ENCODE measurements around the gene EFNB2.

EFNB2 gene

GRCh38 chr13:106487129-106487528 lies 48.3 kb downstream of the EFNB2 start:
- no peak overlapping the region for H3K4me3 ChIP-seq (ENCODE audit: low read depth, low read length)

DNA sequence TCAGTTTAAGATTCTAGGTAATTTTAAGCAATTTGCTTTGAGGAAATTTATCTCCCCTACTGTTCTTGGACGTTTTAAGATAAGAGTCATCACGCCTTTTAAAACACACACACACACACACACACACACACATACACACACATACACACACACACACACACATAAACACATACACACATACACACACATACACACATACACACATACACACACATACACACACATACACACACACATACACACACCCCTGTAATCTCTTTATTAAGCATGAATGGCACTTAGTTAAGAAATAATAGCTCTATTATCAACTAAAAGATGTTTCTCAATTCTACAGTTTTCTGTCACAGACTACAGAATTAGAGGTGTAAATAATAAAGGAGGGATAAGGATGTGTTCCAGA lies 49.2 kb downstream of the EFNB2 start:
- H3K4me3 ChIP-seq (ENCODE audit: low read depth, low read length) = no peak overlapping the region

DNA sequence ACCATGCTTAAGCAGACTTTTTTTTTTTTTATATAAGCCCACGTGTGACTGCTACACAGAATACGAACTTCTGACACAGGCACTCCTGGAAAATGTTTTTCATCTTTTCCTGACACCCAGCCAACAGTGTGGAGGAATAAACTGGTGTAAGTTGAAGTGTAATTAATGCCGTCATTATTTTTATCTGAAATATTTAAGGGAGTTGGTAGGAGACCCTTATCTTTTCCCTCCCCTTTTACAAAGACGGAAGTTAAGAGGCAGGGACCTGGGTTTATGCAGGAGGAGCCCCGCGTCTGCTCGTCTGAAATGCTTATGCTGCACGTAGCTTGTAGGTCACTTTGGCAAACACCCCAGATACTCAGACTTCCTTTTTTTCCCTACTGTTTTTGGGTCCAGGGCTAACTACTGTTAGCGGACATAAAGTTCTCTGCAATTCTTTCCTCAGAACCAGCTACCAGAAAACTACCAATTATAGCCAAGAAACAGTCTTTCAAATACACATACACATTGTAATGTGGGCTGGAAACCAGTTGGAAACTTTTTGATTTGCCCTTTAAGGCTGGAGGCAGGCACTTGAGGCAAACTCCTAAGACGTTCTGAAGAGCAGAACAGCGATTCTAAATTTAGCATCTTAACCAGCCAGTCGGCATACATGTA lies 50.8 kb downstream of the EFNB2 start:
- H3K4me3 ChIP-seq (ENCODE audit: low read depth, low read length) = no peak overlapping the region

DNA sequence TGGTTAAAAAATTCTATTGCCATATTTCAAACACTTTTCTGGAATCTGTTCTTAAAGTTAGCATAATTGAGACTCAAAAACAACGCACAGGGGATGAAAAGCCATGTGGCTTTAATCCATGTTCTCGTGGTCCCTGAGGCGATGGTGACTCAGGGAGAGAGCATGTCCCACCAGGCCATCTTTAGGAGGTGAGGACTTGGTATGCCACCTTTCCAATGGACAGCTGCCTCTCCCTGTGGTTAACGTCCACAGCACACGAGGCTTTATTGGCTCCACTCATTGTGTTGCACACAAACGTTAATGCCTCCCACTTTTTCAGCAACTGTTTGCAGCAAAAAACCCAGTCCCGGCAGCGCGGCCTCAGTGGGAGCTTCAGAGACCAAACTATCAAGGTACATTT lies 51.4 kb downstream of the EFNB2 start:
- H3K4me3 ChIP-seq (ENCODE audit: low read depth, low read length) = no peak overlapping the region

DNA sequence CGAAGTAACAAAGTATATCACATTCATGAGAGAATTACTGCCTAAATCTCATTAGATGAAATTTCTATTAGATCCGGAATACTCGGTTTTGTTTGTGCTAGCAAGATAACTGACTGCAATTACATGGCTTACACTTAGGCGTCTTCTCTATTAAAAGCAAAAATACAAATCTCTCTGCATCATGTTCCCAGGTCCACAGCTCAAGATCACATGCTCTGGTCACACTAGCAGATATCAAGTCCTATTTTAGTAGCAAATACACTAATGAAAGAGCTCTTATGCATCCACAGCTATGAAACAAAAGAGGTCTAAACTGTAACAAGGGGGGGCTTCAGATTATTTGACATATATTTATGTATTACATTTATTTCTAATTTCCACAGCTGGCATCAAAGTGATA lies 53.5 kb downstream of the EFNB2 start:
- no peak overlapping the region for H3K4me3 ChIP-seq (ENCODE audit: low read depth, low read length)

DNA sequence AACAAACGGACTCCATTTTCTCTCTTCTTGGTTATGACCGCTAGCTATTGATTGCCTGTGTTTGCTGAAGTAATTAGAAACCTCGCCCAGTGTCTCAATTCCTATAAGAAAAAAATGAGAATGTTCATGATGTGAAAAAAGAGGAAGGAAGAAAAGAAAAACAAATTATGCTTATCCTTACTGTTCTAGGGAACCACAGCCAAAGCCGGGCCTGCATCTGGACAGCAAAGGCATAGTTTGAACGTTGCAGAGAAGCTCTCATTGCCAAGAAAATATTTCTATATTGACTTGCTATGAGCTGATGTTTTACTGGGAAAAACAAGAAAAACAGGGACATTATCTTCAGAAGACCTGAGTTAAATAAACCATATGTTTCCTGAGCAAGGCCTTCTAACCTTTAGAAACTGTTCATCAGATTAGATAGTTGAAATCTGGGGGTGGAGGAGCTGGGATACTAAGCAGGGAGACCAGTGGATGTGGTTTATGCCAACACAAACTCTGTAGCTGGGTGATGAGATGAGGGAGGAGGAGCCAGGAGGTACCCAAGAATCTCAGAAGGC lies 55.0 kb downstream of the EFNB2 start:
- no peak overlapping the region for H3K4me3 ChIP-seq (ENCODE audit: low read depth, low read length)

DNA sequence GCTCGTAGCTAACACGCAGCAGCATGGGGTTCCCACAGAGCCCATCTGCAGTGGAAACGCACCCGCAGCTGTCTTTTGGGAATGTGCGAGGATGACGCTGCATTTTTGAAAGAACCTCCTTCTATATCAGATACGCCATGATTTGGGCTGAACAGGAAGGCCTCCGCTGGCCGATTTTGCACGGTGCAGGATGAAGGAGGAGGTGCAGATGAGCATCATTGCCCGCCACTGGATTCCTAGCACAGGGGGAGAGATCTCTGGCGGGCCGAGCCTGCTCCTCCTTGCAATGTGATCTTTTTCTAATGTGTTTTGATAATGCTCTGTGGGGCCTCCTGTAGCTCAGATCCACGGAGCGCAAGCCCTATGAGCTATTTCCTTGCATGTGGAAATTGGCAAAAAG lies 55.5 kb downstream of the EFNB2 start:
- no peak overlapping the region for H3K4me3 ChIP-seq (ENCODE audit: low read depth, low read length)

- no peak overlapping the region for H3K4me3 ChIP-seq (ENCODE audit: low read depth, low read length)
These were observed 57.3 kb downstream of the EFNB2 start for GRCh38 chr13:106478116-106478515.

GRCh38 chr13:106477303-106477702 lies 58.2 kb downstream of the EFNB2 start:
- H3K4me3 ChIP-seq (ENCODE audit: low read depth, low read length) = no peak overlapping the region

DNA sequence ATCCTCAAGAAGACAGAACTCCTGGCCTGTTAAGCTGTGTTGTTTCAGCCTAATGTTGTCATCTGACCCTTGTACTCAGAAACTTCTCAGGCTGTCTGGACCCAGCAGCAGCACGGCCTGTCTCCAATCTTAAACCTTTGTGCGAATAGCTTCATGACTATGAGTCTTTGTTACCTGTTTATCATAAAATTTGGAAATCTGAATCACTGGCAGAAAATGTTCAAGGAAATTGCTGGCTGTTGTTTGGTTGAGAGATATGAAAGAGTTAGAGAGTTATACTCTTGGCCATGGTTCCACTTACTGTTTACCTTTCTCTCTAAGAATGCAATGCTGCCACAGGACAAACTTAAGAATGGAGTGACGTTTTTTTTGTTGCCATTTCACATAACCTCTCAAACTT lies 59.6 kb downstream of the EFNB2 start:
- H3K4me3 ChIP-seq (ENCODE audit: low read depth, low read length) = no peak overlapping the region

- no peak overlapping the region for H3K4me3 ChIP-seq (ENCODE audit: low read depth, low read length)
These were observed 60.5 kb downstream of the EFNB2 start for GRCh38 chr13:106474912-106475311.

DNA sequence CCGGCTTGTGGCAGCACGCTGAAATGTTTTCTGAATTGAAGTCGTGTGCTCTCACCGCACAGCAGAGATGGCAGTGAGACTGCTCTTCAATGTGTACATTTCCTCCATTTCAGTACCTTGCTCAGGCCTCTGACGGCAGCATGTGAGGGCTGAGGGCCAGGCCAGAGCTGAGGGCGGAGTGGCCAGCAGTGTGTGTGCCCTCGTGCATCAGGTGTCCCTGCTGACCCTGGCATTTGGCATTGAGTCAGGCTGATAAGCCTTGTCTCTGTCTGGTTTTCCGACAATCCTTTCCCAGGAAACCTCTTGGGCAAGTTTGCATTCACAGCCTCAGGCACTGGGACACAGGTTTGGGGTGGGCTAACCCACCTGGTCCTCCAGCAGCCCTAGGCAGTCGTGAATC lies 62.3 kb downstream of the EFNB2 start:
- no peak overlapping the region for H3K4me3 ChIP-seq (ENCODE audit: low read depth, low read length)

DNA sequence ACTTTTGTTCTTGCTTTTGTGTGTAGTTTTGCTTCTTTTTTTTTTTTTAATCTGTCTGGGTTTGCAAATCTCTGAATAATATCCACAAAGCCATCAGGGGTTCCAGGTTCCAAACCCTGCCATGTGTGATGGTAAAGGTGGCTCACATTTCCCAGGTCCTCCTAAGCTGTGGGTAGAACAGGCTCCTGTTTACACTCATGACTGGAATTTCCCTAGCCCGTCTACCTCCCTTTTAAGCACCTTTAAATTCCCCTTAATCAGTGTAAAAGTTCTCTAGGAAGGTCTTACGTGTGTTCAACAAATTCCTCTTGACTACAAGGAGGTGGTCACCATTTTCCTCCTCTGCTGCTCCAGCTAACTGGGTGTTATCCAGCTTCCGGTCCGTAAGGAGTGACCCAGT lies 62.8 kb downstream of the EFNB2 start:
- H3K4me3 ChIP-seq (ENCODE audit: low read depth, low read length) = no peak overlapping the region

- H3K4me3 ChIP-seq (ENCODE audit: low read depth, low read length) = no peak overlapping the region
These were observed 63.4 kb downstream of the EFNB2 start for GRCh38 chr13:106471957-106472543.

GRCh38 chr13:106470576-106470975 lies 64.9 kb downstream of the EFNB2 start:
- H3K4me3 ChIP-seq (ENCODE audit: low read depth, low read length) = no peak overlapping the region

GRCh38 chr13:106468744-106469590 lies 66.5 kb downstream of the EFNB2 start:
- no peak overlapping the region for H3K4me3 ChIP-seq (ENCODE audit: low read depth, low read length)

- no peak overlapping the region for H3K4me3 ChIP-seq (ENCODE audit: low read depth, low read length)
These were observed 67.3 kb downstream of the EFNB2 start for GRCh38 chr13:106468207-106468606.

DNA sequence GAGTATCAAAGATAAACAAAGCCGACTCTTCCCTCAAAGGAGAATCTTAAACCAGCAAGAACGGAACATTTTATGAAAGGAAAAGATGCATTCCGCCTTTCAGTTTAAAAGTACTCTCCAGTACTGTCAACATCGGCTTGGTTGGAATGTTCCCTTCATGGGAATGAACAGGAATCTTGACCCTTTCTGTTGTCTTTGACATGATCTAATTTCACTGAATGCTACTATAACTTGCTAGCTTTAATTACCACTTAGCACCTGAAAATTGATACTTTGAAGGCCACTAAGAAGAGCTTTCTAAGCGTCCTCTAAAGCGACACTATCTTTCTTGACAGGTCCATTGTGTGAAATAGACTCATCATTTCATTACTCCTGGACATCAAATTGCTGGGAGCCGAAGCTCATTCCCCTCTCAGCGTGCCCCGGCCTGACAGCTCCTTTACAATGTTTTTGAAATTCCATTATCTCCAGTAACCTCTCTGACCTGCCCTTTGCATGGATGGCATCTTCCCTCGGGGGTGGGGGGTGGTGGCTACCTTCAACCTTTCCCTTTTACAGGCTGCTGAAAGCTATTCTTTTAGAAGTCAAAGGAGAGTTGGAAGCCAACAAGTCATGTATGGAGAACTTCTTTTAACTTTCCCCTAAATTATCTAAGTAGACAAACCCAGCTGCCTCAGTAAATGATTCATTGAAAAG lies 67.9 kb downstream of the EFNB2 start:
- H3K4me3 ChIP-seq (ENCODE audit: low read depth, low read length) = no peak overlapping the region

- H3K4me3 ChIP-seq (ENCODE audit: low read depth, low read length) = no peak overlapping the region
These were observed 68.6 kb downstream of the EFNB2 start for GRCh38 chr13:106466691-106467426.

- H3K4me3 ChIP-seq (ENCODE audit: low read depth, low read length) = no peak overlapping the region
These were observed 71.4 kb downstream of the EFNB2 start for GRCh38 chr13:106464076-106464475.

- H3K4me3 ChIP-seq (ENCODE audit: low read depth, low read length) = no peak overlapping the region
These were observed 72.8 kb downstream of the EFNB2 start for GRCh38 chr13:106462710-106463109.

Measured in iPS-11a (cell line).